ENCODE data around the gene HOXC9.

Gene HOXC9

GRCh38 chr12:54033980-54034784 lies 34.2 kb downstream of the HOXC9 start:
- no peak overlapping the region for H2AFZ ChIP-seq (ENCODE audit: low read length)
- no peaks in the 10 kb centered on the region for H3K9me2 ChIP-seq (ENCODE audit: low read depth, low read length)
- H3F3A ChIP-seq (ENCODE audit: insufficient read depth, low read length) = no peaks in the 10 kb centered on the region
- H4K20me1 ChIP-seq (ENCODE audit: insufficient read depth, low read length) = no peaks in the 10 kb centered on the region
- TF ChIP-seq CTCF (IDR thresholded peaks at IDR 0.05; ENCODE audit: low read length) (no peak), EZH2 (IDR thresholded peaks at IDR 0.05; ENCODE audit: borderline replicate concordance, low read length) (no peak)
- peaks cover 4% of the 10 kb centered on the region; the same call in 1 of the 2 replicates for H3K27me3 ChIP-seq (ENCODE audit: insufficient read depth, low read length)
- no peaks in the 10 kb centered on the region for H3K79me2 ChIP-seq (ENCODE audit: insufficient read depth, low read length)
- no peak overlapping the region for H3K4me3 ChIP-seq (ENCODE audit: low read depth, low read length, poor library complexity, severe bottlenecking)
- H3K27ac ChIP-seq (ENCODE audit: low read depth, low read length, poor library complexity, severe bottlenecking) = no peak overlapping the region
- no peaks in the 10 kb centered on the region for H3K36me3 ChIP-seq (ENCODE audit: insufficient read depth, low read length)
- H3K9ac ChIP-seq (ENCODE audit: low read length) = no peak overlapping the region
- no peaks in the 10 kb centered on the region for H3K4me1 ChIP-seq (ENCODE audit: insufficient read depth, low read length, severe bottlenecking)
- H3K4me2 ChIP-seq (ENCODE audit: low read length) = no peak overlapping the region
- no peaks in the 10 kb centered on the region for H3K9me3 ChIP-seq (ENCODE audit: low read length)

- Histone ChIP-seq H3K27me3 (ENCODE audit: insufficient read depth, low read length) (peaks cover 4% of the 10 kb centered on the region; the same call in 1 of the 2 replicates), H3K4me1 (ENCODE audit: insufficient read depth, low read length, severe bottlenecking) (peaks cover 2% of the 10 kb centered on the region), H3K27ac (ENCODE audit: low read depth, low read length, poor library complexity, severe bottlenecking) (no peak overlapping the region), H3F3A (ENCODE audit: insufficient read depth, low read length) (no peaks in the 10 kb centered on the region), H3K4me3 (ENCODE audit: low read depth, low read length, poor library complexity, severe bottlenecking) (no peak overlapping the region), H3K9me3 (ENCODE audit: low read length) (no peaks in the 10 kb centered on the region), H3K79me2 (ENCODE audit: insufficient read depth, low read length) (no peaks in the 10 kb centered on the region), H3K9me2 (ENCODE audit: low read depth, low read length) (no peaks in the 10 kb centered on the region), H3K9ac (ENCODE audit: low read length) (no peak overlapping the region), H3K4me2 (ENCODE audit: low read length) (no peak overlapping the region), H3K36me3 (ENCODE audit: insufficient read depth, low read length) (no peaks in the 10 kb centered on the region), H2AFZ (ENCODE audit: low read length) (no peak overlapping the region), H4K20me1 (ENCODE audit: insufficient read depth, low read length) (no peaks in the 10 kb centered on the region)
- no peak for TF ChIP-seq EZH2 (IDR thresholded peaks at IDR 0.05; ENCODE audit: borderline replicate concordance, low read length)
- TF ChIP-seq CTCF (IDR thresholded peaks at IDR 0.05; ENCODE audit: low read length) = no peak
These were observed 34.9 kb downstream of the HOXC9 start for GRCh38 chr12:54034785-54035310.

- H3K79me2 ChIP-seq (ENCODE audit: insufficient read depth, low read length) = no peaks in the 10 kb centered on the region
- peaks cover 3% of the 10 kb centered on the region; the same call in 1 of the 2 replicates for H3K27me3 ChIP-seq (ENCODE audit: insufficient read depth, low read length)
- peaks cover 7% of the 10 kb centered on the region for H3K4me1 ChIP-seq (ENCODE audit: insufficient read depth, low read length, severe bottlenecking)
- no peaks in the 10 kb centered on the region for H3K9me3 ChIP-seq (ENCODE audit: low read length)
- H3K9me2 ChIP-seq (ENCODE audit: low read depth, low read length) = no peaks in the 10 kb centered on the region
- H3K27ac ChIP-seq (ENCODE audit: low read depth, low read length, poor library complexity, severe bottlenecking) = no peak overlapping the region
- no peak overlapping the region for H3K4me3 ChIP-seq (ENCODE audit: low read depth, low read length, poor library complexity, severe bottlenecking)
- no peak overlapping the region for H3K9ac ChIP-seq (ENCODE audit: low read length)
- no peaks in the 10 kb centered on the region for H4K20me1 ChIP-seq (ENCODE audit: insufficient read depth, low read length)
- H3K36me3 ChIP-seq (ENCODE audit: insufficient read depth, low read length) = no peaks in the 10 kb centered on the region
- H3K4me2 ChIP-seq (ENCODE audit: low read length) = no peak overlapping the region
- H2AFZ ChIP-seq (ENCODE audit: low read length) = no peak overlapping the region
- TF ChIP-seq CTCF (IDR thresholded peaks at IDR 0.05; ENCODE audit: low read length) = no peak
- no peak for TF ChIP-seq EZH2 (IDR thresholded peaks at IDR 0.05; ENCODE audit: borderline replicate concordance, low read length)
- H3F3A ChIP-seq (ENCODE audit: insufficient read depth, low read length) = no peaks in the 10 kb centered on the region
These were observed 35.8 kb downstream of the HOXC9 start for GRCh38 chr12:54035568-54036264.

Data from OCI-LY1 (cell line).